ENCODE measurements around the gene CACNA2D4.
"Not testable (repeated sequence)": the region's sequence is repeated elsewhere in the genome, so short reads cannot be mapped to it uniquely, and the experiment has no call there.

CACNA2D4 gene

DNA sequence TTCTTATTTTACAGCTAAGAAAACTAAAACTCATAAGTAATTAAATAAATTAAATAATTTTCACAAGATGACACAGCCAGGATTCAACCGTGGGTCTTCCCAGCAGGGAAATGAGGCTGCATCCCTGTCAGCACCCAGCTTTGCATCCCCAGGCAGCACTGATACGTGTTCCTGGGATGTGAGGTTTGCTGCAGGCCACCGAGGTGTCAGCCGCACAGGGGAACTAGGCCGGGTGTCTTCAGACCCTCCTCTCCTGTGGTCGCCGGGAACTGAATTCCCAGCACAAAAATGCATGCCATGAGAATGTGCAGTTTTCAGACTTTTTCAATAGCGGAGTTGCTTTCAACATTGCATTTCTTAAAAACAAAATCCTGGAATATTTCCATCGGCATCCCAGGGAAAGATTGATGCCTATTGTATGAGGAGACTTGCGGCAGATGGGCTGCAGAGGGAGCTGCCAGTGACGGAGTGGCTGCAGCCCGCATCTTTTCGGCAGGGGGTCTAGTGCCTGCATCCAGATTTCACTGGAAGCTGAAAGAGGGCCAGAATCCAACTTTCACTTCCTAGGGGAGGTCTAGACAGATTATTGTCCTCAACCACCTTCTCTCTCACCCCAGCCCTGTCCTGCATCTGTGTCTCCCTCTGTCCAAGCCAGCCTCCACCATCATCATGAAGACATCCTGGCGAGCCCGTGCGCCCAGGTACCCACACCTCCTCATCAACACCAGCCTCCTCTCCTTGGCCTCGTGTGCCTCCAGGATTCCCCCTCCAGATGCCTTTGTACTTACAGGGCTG lies 85.5 kb downstream of the CACNA2D4 start:
- DNase-seq: no peak

GRCh38 chr12:1830981-1831963 lies 87.2 kb downstream of the CACNA2D4 start:
- DNase-seq: peak; percentile 62 to 83 (median 75)

DNA sequence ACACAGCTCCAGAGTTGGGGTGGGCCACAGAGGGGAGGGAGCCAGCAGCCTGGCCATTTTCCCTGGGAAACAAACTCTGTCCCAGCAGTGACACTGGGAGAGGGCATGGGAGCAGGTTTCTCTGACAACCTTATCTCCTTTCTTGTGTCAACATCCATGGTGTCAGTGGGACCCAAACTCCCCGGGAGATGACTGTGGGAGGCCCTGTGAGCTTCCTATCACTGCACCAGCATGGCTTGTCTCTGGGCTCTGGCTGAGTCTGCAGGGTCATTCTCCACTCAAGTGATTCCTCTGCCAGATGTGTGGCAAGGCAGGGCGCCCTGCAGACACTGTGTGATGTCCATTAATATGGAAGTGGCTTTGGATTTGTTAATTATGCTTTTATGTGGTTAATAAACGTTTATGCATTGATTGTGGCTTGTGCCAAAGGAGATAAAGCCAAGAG lies 88.0 kb downstream of the CACNA2D4 start:
- DNase-seq: no peak

DNA sequence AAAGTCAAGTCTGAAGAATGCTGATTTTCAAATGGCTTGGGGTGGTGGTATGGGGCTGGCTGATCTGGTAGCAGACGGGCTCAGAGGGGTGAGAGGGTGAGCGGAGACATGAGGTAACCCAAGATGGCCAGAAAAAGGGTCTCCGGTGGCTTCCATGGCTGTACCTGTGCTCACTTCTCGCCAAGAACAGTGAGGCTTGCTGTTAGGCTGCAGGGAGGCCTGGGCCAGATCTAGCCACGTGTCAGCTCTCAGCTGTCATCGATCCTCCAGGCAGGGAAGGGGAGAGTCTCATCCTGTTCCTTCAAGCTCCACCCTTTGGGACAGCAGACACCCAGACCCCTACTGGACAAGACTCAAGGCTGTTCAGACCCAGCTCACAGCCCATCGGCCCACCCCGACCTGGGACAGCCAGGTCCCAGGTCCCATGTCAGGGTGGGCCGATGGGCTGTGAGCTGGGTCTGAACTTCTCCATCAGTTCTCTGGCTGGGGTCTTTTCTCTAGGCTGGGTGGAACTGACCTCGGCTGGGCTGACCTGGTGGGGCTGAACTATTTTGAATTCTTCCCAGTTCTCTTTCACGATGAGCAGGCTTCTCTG lies 89.0 kb downstream of the CACNA2D4 start:
- no peak for DNase-seq

- DNase-seq: no peak
Measured at GRCh38 chr12:1828856-1829255, 89.6 kb downstream of the CACNA2D4 start.

- no peak for DNase-seq
Measured at GRCh38 chr12:1827826-1828805, 90.3 kb downstream of the CACNA2D4 start.

GRCh38 chr12:1826867-1827705 lies 91.4 kb downstream of the CACNA2D4 start:
- DNase-seq: no peak

GRCh38 chr12:1826401-1826800 lies 92.1 kb downstream of the CACNA2D4 start:
- DNase-seq: no peak

DNA sequence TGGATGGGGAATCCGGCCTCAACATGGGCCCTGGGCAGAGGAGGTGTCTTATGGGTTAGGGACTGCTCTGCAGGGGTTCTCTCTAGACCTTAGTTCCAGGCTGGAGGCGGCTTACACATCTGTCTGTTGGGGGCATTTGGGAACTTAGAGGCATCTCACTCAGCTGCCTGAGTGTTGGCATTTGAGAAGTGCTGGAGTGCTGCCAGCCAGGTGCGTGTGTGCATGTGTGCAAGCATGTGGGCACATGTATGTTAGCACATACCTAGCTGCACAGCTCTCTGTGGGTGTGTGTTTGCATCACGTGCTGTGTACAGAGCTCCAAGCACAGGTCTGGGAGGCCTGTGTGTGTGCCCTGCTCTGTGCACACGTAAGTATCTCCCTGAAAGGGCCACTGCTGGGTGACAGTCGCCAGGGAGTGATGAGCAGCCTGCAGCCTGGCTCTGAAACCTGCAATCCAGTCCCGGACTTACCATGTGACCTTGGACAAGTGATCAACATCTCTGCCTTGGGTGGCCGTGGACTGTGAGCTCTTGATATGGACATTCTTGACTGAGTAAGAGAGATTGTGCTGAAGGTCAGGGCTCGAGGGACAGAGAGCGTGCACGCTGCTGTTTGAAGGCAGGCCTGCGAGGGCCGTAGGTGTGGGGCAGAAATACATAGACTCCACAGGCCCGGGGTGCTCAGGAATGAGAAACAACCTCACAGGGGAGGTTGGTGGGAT lies 92.9 kb downstream of the CACNA2D4 start:
- DNase-seq: no peak

DNA sequence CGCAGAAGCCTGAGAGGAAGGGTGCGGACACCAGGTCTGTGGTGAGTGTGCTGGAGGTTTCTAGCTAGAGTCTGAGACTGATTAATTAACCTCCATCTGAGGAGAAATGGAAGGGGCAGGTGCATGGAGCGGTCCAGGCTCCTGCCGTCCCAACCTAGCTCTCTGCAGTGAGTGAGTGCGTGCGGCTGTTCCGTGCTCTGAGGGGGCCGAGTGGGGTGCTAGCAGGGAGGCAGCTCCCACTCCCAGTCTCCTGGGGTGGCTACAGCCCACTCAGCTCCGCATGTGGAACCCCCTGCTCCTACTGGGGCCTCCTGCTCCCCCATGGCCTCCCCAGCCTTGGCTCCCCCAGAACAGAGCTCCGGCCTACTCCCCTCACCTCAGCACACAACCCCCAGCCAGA lies 95.2 kb downstream of the CACNA2D4 start:
- no peak for DNase-seq

DNA sequence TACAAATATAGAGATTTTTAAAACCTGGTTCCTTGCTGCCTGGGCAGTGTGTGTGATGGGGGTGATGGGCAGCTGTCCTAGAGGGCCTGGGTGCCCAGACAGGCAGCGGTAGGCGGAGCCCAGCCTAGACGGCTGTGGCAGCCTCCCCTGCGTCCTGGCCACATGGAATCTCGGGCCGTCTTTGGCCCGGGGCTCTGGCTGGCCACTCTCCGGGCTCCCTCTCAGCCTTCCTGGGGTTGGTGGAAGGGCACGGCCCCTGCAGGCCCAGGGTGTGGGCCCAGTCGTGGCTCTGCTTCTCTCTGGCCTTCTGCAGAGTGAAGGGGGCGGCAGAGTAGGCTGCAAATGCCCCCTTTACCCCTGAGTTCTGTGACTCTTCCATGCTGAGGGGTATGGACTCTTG lies 95.8 kb downstream of the CACNA2D4 start:
- DNase-seq: no peak

DNA sequence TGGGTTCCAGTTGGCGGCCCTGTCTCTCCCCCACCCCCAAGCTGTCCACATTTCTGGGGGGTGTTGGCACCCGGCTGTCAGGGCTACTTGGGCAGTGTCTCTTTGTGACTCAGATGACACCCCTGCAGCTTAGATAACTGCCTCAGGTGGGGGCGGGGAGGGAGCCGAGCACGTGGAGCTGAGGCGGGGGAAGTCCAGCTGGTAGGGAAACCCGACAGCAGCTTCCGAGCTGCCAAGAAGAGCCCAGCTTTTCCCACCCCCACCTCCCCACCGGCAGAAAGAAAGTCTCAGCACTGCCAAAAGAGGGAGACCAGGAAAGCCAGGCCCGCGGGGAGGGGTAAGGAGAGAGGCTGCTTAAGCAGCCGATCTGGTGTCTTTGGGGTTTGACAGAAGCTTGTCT lies 96.6 kb downstream of the CACNA2D4 start:
- DNase-seq: peak in 3 of 4 experiments; percentile 31 to 59 (median 52)

DNA sequence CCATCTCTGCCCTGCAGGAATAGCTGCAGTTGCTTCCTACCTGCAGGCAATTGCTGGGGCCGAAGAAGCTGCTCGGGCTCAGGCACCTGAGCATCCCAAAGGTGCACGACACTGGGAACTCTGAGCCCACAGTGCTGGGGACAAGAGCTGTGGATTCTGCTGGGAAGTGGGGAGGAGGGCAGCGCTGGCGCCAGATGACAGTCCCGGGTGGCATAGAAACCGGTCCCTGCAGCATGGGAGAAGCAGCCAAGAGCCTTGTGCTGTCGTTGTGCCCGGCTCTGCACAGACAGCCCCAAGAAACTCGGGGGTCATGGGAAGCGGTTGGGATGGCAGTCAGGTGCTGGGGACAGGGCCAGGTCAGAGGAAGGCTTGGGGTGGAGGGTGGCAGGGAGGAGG lies 97.6 kb downstream of the CACNA2D4 start:
- no peak for DNase-seq

GRCh38 chr12:1820191-1820895 lies 98.1 kb downstream of the CACNA2D4 start, which contains the start of gene LRTM2:
Gene LRTM2 (plus strand): TSS chr12:1820565. CDS start chr12:1828149, 7,584 bp downstream.
- DNase-seq: peak in 1 of 4 experiments; percentile 36

DNA sequence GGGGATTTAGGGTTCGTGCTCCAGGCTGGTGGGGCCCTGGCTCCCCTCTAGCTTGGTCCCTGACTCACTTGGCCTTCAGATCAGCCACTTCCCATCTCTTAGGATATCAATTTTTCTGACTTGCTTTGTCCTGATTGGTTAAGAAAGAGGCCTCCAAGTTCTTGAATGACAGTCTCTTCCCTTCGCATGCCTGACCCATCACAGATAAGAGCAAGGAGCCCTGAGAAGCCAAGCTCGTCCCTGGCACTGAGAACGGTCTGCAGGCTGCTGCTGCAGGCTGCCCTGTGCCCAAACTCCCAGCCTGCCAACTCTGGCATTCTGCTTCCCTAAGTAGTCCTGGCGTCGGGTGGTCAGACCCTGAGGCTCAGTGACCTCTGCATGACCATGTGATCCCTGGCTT lies 98.9 kb downstream of the CACNA2D4 start:
- DNase-seq: no peak

- peak in 1 of 4 experiments; percentile 26 for DNase-seq
Measured at GRCh38 chr12:1819050-1819449, 99.4 kb downstream of the CACNA2D4 start.

- DNase-seq: not testable (repeated sequence)
Measured at GRCh38 chr12:1817928-1818327, 100.5 kb downstream of the CACNA2D4 start.

GRCh38 chr12:1816730-1817348 lies 101.6 kb downstream of the CACNA2D4 start:
- DNase-seq: no peak
